Vagina (tissue), 2 donors: ENCODE measurements around the gene SH3BGR. TPM values are rescaled to one million over a fixed set of nuclear protein-coding genes. Genes with fewer than 3 reads are reported as not detected.

Experiments
- DNase-seq, 2 donors: peaks; one replicate each; pipeline ENCODE4 v3.0.0-alpha.2; 2017; ENCODE audit errors: extremely low spot score in 2 of 2
- H3K27ac ChIP-seq: fragments of 200-600 bp; sonication (generic); one replicate; pipeline ENCODE4 v1.5.1; 2019
- H3K27me3 ChIP-seq: fragments of 200-600 bp; sonication (generic); one replicate; pipeline ENCODE4 v1.5.1; 2019
- H3K36me3 ChIP-seq, 2 donors: fragments of 200-600 bp; sonication (generic); one replicate each; pipeline ENCODE4 v1.5.1; 2017 to 2019
- H3K4me1 ChIP-seq: fragments of 200-600 bp; sonication (generic); one replicate; pipeline ENCODE4 v1.5.1; 2019
- H3K4me3 ChIP-seq, 2 donors: fragments of 200-600 bp; sonication (generic); 1 replicate in 1 of 2; 2 replicates in 1 of 2; pipeline ENCODE4 v1.5.1; 2016 to 2019
- H3K9me3 ChIP-seq: fragments of 200-600 bp; sonication (generic); one replicate; pipeline ENCODE4 v1.5.1; 2019
- POLR2A ChIP-seq, 2 donors: fragments of 450-650 bp; IDR thresholded peaks; one replicate each; pipeline ENCODE4 v1.6.1; 2017; ENCODE audit warnings: antibody characterized with exemption in 2 of 2, mild to moderate bottlenecking in 2 of 2, moderate library complexity in 2 of 2
- POLR2AphosphoS5 ChIP-seq, 2 donors: sonication (generic); formaldehyde crosslinking; IDR thresholded peaks; one replicate each; pipeline ENCODE4 v1.9.0; 2017; ENCODE audit warnings: antibody characterized with exemption in 2 of 2, mild to moderate bottlenecking in 2 of 2, low read depth in 1 of 2; ENCODE audit not compliant: insufficient read depth in 1 of 2
- intact Hi-C: fragments of 100-400 bp; cut with DNase I; formaldehyde crosslinking; loops from one replicate; pipeline ENCODE4 v1.15.1; 2023
- total RNA-seq: library from RNA; depleted of rRNA; stranded (reverse); fragments of >200 nt; gene quantifications from one replicate; pipeline ENCODE4 v1.2.3, GENCODE V29; 2016
- TF ChIP-seq, protein P1 (sequence below), 3 experiments: fragments of 450-650 bp in 2 of 3; fragments of 200-600 bp in 1 of 3; sonication (generic) in 1 of 3; IDR thresholded peaks; one replicate each; pipeline ENCODE4 v1.5.1; 2017 to 2019; ENCODE audit warnings: antibody characterized with exemption in 3 of 3, mild to moderate bottlenecking in 2 of 3, moderate library complexity in 2 of 3

The SH3BGR gene
- total RNA-seq, 1 donor from 2014 or later: 1.2 TPM

DNA sequence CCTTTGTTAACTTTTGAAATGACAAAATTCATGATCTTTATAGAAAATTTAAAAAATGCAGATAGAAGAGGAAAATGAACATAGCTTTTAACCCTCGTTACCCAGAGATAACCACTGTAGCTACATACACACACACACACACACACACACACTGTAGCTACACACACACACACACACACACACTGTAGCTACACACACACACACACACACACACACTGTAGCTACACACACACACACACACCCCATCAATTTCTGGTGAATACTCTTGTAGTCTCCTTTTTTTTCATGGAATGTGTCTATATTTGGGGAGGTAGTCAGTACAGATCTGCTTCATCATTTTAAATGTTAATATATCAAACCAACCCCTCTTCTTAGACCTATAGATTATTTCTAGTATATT, 58.5 kb downstream of the SH3BGR start:
- TF ChIP-seq POLR2AphosphoS5 (IDR thresholded peaks at IDR 0.05; ENCODE audit: insufficient read depth in 1 of 2, low read depth in 1 of 2) (no peak), POLR2A (IDR thresholded peaks at IDR 0.05) (no peak)
- TF ChIP-seq, protein P1, sequence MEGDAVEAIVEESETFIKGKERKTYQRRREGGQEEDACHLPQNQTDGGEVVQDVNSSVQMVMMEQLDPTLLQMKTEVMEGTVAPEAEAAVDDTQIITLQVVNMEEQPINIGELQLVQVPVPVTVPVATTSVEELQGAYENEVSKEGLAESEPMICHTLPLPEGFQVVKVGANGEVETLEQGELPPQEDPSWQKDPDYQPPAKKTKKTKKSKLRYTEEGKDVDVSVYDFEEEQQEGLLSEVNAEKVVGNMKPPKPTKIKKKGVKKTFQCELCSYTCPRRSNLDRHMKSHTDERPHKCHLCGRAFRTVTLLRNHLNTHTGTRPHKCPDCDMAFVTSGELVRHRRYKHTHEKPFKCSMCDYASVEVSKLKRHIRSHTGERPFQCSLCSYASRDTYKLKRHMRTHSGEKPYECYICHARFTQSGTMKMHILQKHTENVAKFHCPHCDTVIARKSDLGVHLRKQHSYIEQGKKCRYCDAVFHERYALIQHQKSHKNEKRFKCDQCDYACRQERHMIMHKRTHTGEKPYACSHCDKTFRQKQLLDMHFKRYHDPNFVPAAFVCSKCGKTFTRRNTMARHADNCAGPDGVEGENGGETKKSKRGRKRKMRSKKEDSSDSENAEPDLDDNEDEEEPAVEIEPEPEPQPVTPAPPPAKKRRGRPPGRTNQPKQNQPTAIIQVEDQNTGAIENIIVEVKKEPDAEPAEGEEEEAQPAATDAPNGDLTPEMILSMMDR (IDR thresholded peaks at IDR 0.05): no peak
- Histone ChIP-seq H3K27me3 (no peaks in the 10 kb centered on the region), H3K36me3 (no peaks in the 10 kb centered on the region), H3K9me3 (no peaks in the 10 kb centered on the region), H3K4me1 (no peaks in the 10 kb centered on the region), H3K4me3 (no peak overlapping the region), H3K27ac (no peak overlapping the region)
- DNase-seq: no peak
- intact Hi-C loops: no loop called here

DNA sequence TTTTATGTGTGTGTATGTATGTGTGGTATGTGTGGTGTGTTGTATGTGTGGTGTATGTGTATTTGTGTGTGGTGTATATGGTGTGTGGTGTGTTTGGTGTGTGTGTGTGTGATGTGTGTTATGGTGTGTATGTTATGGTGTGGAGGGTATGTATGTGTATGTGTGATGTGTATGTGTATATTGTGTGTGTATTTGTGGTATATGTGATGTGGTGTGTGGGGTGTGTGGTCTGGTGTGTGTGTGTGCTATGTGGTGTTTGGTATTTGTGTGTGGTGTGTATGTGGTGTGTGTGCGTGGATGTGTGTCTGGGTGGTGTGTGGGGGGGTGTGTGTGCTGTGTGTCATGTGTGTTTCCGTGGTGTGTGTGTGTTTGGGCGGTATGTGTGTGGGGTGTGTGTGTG, 59.3 kb downstream of the SH3BGR start:
- H3K9me3 ChIP-seq: no peaks in the 10 kb centered on the region
- H3K4me3 ChIP-seq: no peak overlapping the region
- no peaks in the 10 kb centered on the region for H3K4me1 ChIP-seq
- H3K27me3 ChIP-seq: no peaks in the 10 kb centered on the region
- TF ChIP-seq, protein P1 (IDR thresholded peaks at IDR 0.05): no peak
- TF ChIP-seq POLR2A (IDR thresholded peaks at IDR 0.05): no peak
- TF ChIP-seq POLR2AphosphoS5 (IDR thresholded peaks at IDR 0.05; ENCODE audit: insufficient read depth in 1 of 2, low read depth in 1 of 2): no peak
- no peak overlapping the region for H3K27ac ChIP-seq
- no peak for DNase-seq
- intact Hi-C loops: no loop called here
- no peaks in the 10 kb centered on the region for H3K36me3 ChIP-seq

DNA sequence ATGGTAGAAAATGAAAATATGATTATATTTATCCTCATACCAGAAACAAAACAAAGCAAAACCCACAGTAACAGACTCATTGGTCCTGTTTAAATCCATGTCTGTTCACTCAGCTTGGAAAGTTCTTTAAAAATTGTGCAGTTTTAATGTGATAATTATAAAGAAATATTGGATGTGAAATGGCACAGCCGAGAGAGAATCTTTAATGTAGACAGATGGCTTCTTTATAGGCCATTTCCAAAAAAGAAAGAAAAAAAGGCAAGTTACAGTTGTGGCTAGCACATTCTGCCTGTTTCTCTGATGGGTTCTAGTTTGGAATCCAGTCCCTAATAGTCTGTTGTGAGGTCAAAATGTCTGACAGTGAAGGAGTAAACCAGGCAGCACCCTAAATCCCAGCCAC, 62.0 kb downstream of the SH3BGR start:
- no peaks in the 10 kb centered on the region for H3K27me3 ChIP-seq
- no peaks in the 10 kb centered on the region for H3K36me3 ChIP-seq
- intact Hi-C loops: no loop called here
- no peaks in the 10 kb centered on the region for H3K4me1 ChIP-seq
- TF ChIP-seq, protein P1 (IDR thresholded peaks at IDR 0.05): no peak
- no peak for TF ChIP-seq POLR2AphosphoS5 (IDR thresholded peaks at IDR 0.05; ENCODE audit: insufficient read depth in 1 of 2, low read depth in 1 of 2)
- TF ChIP-seq POLR2A (IDR thresholded peaks at IDR 0.05): no peak
- H3K9me3 ChIP-seq: no peaks in the 10 kb centered on the region
- no peak for DNase-seq
- H3K27ac ChIP-seq: no peak overlapping the region
- no peak overlapping the region for H3K4me3 ChIP-seq

DNA sequence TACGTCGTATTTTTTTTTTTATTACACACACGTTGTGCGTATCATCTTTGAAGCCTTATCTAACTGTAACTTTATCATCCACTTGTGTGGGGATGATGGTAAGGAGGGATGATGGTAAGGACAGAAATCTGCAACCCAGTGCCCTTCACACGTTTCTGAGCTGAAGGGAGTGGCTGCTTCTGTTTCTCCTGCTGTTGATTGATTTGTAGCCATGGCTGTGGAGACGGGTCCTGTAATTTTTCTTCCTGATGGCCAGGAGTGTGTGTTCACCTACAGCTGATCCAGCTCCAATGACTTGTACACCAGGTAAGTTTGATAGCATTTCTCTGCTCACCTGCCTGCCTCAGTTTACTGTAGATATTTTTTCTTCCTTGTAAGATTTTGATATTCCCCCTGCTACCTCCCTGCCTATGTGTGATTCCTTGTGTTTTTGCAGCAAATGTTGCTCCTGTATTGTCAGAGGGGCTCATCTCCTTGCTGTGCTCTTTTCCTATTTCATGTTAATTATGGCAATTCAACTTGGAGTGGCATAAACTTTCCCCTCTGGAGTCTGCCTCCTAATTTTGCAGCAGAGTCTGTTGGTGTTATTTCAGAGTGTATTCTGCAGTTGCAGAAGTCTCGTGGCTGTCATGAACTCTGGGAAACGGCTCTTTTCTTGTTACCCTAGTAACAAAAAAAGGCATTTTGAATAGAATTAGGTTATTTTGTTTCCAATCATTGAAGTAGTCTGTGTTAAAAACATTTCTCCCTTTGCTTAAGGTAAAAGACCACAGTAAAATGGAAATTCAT, 64.1 kb downstream of the SH3BGR start:
- TF ChIP-seq POLR2AphosphoS5 (IDR thresholded peaks at IDR 0.05; ENCODE audit: insufficient read depth in 1 of 2, low read depth in 1 of 2) (no peak), POLR2A (IDR thresholded peaks at IDR 0.05) (no peak)
- TF ChIP-seq, protein P1 (IDR thresholded peaks at IDR 0.05): no peak
- no peak for DNase-seq
- Histone ChIP-seq H3K27ac (no peak overlapping the region), H3K36me3 (no peaks in the 10 kb centered on the region), H3K4me1 (no peaks in the 10 kb centered on the region), H3K27me3 (no peaks in the 10 kb centered on the region), H3K9me3 (no peaks in the 10 kb centered on the region), H3K4me3 (no peak overlapping the region)
- intact Hi-C loops: no loop called here
